B cell (primary cell): ENCODE results near the gene NAP1L5.

Experiments
- CTCF ChIP-seq: fragments of 200-600 bp; IDR thresholded peaks from one replicate; pipeline ENCODE4 v1.8.0; 2022; ENCODE audit warnings: antibody characterized with exemption, mild to moderate bottlenecking
- EZH2 ChIP-seq: IDR thresholded peaks from 2 replicates; pipeline ENCODE4 v1.6.1; 2012; ENCODE audit warnings: borderline replicate concordance, low read depth, mild to moderate bottlenecking, moderate library complexity, low read length; ENCODE audit not compliant: insufficient read depth, poor library complexity, severe bottlenecking

GRCh38 chr4:88661739-88662138, 35.9 kb downstream of the NAP1L5 start:
- TF ChIP-seq CTCF (no peak), EZH2 (no peak)
